Right atrium auricular region (tissue), 2 donors: ENCODE data around the gene TMEM201. TPM values are rescaled to one million over a fixed set of nuclear protein-coding genes. Genes with fewer than 3 reads are reported as not detected.

Source experiments
- DNase-seq: peaks from one replicate; pipeline ENCODE4 v3.0.0-alpha.2; 2019; ENCODE audit warnings: low spot score
- H3K27ac ChIP-seq, 2 donors: fragments of 200-600 bp; sonication (generic); 1 replicate in 1 of 2; 2 replicates in 1 of 2; pipeline ENCODE4 v1.5.1; 2016 to 2019
- H3K27me3 ChIP-seq, 2 donors: fragments of 200-600 bp; sonication (generic); one replicate each; pipeline versions ENCODE4 v1.5.1 to v1.6.0; 2017 to 2019
- H3K36me3 ChIP-seq: fragments of 200-600 bp; sonication (generic); one replicate; pipeline ENCODE4 v1.5.1; 2016
- H3K4me1 ChIP-seq, 2 donors: fragments of 200-600 bp; sonication (generic); one replicate each; pipeline versions ENCODE4 v1.5.1 to v1.6.0; 2017 to 2019
- H3K4me3 ChIP-seq, 2 donors: fragments of 200-600 bp; sonication (generic); 1 replicate in 1 of 2; 2 replicates in 1 of 2; pipeline ENCODE4 v1.5.1; 2017 to 2019; ENCODE audit warnings: mild to moderate bottlenecking in 1 of 2, moderate library complexity in 1 of 2
- H3K9me3 ChIP-seq, 2 donors: fragments of 200-600 bp; sonication (generic); one replicate each; pipeline ENCODE4 v1.5.1; 2019
- total RNA-seq, 2 donors: library from RNA; depleted of rRNA; stranded (reverse); fragments of >200 nt; gene quantifications; one replicate each; pipeline ENCODE4 v1.1.0, GENCODE V29; 2016
- TF ChIP-seq, protein P1 (sequence below), 2 donors: fragments of 200-600 bp; sonication (generic); IDR thresholded peaks; one replicate each; pipeline ENCODE4 v1.5.1; 2019; ENCODE audit warnings: antibody characterized with exemption in 2 of 2

The TMEM201 gene
- total RNA-seq, 2 donors from 2014 or later, result 17.2 to 18.6 TPM

DNA sequence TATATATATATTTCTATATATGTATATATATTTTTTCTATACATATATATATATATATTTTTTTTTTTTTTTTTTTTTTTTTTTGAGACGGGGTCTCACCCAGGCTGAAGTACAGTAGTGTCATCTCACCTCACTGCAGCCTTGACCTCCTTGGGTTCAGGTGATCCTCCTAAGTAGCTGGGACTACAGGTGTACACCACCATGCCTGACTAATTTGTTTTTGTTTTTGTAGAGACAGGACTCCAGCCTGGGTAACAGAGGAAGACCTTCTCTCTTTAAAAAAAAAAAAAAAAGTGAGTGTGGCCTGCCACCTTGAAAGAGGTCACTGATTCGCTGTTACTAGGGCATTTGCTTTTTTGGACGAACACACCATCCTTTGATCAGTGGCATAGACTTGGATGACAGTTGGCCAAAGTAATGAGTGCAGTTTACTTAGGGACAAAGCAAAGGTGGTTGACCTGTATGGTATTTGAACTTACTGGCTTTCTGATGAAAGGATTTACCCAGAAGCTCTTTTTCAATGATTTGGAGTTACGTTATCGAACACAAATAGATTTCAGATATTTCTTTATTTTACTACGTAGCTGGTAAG lies 38.7 kb upstream of the TMEM201 start:
- H3K27ac ChIP-seq, result peak overlapping the region; percentile 55 to 86
- peaks cover 0 to 46% of the 10 kb centered on the region in 2 donors for H3K4me1 ChIP-seq

DNA sequence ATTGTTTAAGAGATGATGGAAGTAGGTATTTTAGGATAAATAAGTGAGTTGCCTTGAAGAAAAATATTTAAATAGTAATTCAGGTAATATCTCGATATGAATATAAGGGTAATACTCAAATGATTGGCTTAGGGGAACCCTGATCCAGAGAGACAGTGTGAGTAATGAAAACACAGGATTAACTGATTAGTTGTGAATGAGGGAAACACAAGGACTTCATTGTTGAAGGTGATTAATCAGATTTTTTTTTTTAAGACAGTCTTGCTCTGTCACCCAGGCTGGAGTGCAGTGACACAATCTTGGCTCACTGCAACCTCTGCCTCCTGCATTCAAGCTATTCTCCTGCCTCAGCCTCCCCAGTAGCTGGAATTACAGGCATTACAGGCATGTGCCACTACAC lies 36.7 kb upstream of the TMEM201 start:
- Histone ChIP-seq H3K36me3 (no peaks in the 10 kb centered on the region), H3K27ac (peak overlapping the region; percentile 55 to 75), H3K27me3 (no peaks in the 10 kb centered on the region), H3K4me1 (peaks cover 0 to 45% of the 10 kb centered on the region in 2 donors), H3K4me3 (no peak overlapping the region), H3K9me3 (no peaks in the 10 kb centered on the region)
- TF ChIP-seq, protein P1, sequence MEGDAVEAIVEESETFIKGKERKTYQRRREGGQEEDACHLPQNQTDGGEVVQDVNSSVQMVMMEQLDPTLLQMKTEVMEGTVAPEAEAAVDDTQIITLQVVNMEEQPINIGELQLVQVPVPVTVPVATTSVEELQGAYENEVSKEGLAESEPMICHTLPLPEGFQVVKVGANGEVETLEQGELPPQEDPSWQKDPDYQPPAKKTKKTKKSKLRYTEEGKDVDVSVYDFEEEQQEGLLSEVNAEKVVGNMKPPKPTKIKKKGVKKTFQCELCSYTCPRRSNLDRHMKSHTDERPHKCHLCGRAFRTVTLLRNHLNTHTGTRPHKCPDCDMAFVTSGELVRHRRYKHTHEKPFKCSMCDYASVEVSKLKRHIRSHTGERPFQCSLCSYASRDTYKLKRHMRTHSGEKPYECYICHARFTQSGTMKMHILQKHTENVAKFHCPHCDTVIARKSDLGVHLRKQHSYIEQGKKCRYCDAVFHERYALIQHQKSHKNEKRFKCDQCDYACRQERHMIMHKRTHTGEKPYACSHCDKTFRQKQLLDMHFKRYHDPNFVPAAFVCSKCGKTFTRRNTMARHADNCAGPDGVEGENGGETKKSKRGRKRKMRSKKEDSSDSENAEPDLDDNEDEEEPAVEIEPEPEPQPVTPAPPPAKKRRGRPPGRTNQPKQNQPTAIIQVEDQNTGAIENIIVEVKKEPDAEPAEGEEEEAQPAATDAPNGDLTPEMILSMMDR (IDR thresholded peaks at IDR 0.05), result no peak
- DNase-seq, result no peak

More for the DNA sequence above, 38.7 kb upstream of the TMEM201 start:
- TF ChIP-seq, protein P1 (IDR thresholded peaks at IDR 0.05), result no peak
- Histone ChIP-seq H3K9me3 (no peaks in the 10 kb centered on the region), H3K27me3 (no peaks in the 10 kb centered on the region), H3K36me3 (no peaks in the 10 kb centered on the region), H3K4me3 (no peak overlapping the region)
- DNase-seq, result no peak

DNA sequence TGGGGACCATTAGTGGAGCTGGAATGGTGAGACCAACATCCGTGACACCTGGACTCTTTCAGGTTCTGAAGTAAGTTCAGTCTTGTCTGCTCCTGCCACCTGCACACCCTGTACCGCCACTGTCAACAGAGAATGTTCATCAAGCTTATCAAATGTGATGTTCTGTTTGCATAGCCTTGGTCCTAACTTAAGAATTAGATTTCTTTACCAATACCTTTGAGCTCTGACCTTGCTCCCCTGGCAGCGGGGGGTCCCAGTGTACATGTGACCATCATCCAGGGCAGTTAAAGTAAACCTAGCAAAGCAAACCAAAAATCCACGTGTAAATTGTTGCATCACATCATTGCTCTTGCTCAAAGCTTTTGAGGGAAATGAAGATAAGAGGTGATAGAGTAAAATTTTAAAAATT lies 35.0 kb upstream of the TMEM201 start:
- H3K27ac ChIP-seq, result peak overlapping the region in 1 of 2 donors; percentile 90
- H3K27me3 ChIP-seq, result no peaks in the 10 kb centered on the region
- H3K9me3 ChIP-seq, result no peaks in the 10 kb centered on the region
- H3K4me3 ChIP-seq, result no peak overlapping the region
- no peaks in the 10 kb centered on the region for H3K36me3 ChIP-seq
- TF ChIP-seq, protein P1 (IDR thresholded peaks at IDR 0.05), result no peak
- DNase-seq, result no peak
- peaks cover 0 to 36% of the 10 kb centered on the region in 2 donors for H3K4me1 ChIP-seq

DNA sequence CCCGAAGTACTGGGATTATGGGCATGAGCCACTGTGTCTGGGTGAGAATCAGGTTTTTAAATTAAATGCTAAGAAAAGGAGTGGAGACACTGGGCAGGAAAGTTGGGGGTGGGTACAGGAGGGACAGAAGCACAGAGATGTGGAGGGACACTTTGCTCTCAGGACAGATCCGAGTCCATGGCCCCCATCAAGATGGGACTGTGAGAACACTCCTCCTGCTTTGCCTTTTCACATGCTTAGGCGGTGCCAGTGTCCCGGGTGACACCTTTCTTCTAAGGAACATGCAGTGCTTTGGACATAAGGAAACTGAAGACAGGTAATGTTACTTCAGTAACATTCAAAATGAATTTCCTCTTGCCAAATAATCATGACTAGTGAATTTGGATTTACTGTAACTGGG lies 32.8 kb upstream of the TMEM201 start:
- no peaks in the 10 kb centered on the region for H3K36me3 ChIP-seq
- peaks cover 0 to 43% of the 10 kb centered on the region in 2 donors for H3K4me1 ChIP-seq
- no peak for DNase-seq
- peak overlapping the region; percentile 86 to 90 for H3K27ac ChIP-seq
- TF ChIP-seq, protein P1 (IDR thresholded peaks at IDR 0.05), result no peak
- no peaks in the 10 kb centered on the region for H3K27me3 ChIP-seq
- H3K9me3 ChIP-seq, result no peaks in the 10 kb centered on the region
- H3K4me3 ChIP-seq, result peak overlapping the region; percentile 28 to 33

DNA sequence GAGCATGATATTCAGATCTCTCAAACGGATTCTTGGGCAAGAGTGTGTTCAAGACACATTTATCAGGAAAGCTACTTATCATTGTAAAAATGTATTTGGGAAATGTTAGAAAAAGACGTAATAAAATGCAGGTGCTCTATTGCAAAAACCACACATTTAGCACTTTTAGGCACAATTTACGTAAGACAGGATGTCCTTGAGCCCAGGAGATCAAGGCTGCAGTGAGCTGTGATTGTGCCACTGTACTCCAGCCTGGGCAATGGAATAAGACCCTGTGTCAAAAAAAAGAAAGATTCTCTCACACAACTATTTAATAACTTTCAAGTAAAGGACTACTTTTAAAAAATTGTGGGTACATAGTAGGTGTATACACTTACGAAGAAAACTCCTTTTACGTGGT lies 31.1 kb upstream of the TMEM201 start:
- TF ChIP-seq, protein P1 (IDR thresholded peaks at IDR 0.05), result no peak
- Histone ChIP-seq H3K9me3 (no peaks in the 10 kb centered on the region), H3K27me3 (no peaks in the 10 kb centered on the region), H3K4me3 (peak overlapping the region in 1 of 2 donors; percentile 7), H3K4me1 (peaks cover 0 to 53% of the 10 kb centered on the region in 2 donors), H3K27ac (peak overlapping the region; percentile 86 to 90), H3K36me3 (no peaks in the 10 kb centered on the region)
- DNase-seq, result no peak
